HepG2 (cell line): ENCODE data around the gene MARCHF9. TPM values are rescaled to one million over a fixed set of nuclear protein-coding genes. Genes with fewer than 3 reads are reported as not detected.

Experiments used
- ATAC-seq: fragments of 200-7000 bp; cut with Tn5 transposase; 3 replicates; pipeline ENCODE4 v1.9.1; 2020; ENCODE audit warnings: mild to moderate bottlenecking, moderate library complexity
- BruUV-seq: library from RNA; stranded (reverse); fragments of 400-500 nt; replicated peaks from 2 replicates; lab custom pipeline; 2021; lab: Mats Ljungman, UMichigan
- CTCF ChIA-PET: fragments of 300-600 bp; formaldehyde crosslinking; extraction: SDS; loops from one replicate; lab custom pipeline; 2021; ENCODE audit warnings: low total read pairs, inconsistent platforms, low intra/inter-chr PET ratio; lab: Yijun Ruan, JAX
- POLR2A ChIA-PET: fragments of 350-600 bp; sonication (Branson Sonifier 250); formaldehyde crosslinking; loops from one replicate; lab custom pipeline; 2020; ENCODE audit warnings: antibody characterized with exemption, inconsistent platforms; lab: Yijun Ruan, JAX
- DNase-seq: peaks from one replicate; pipeline ENCODE4 v3.0.0-alpha.2; 2015; ENCODE audit warnings: low spot score
- FAIRE-seq: peaks from 3 replicates; lab custom pipeline; 2011; peaks lifted over from hg19 to GRCh38; lab: Jason Lieb, UNC
- H2AFZ ChIP-seq: one replicate; pipeline ENCODE4 v1.6.1; 2011; ENCODE audit warnings: low read length, inconsistent platforms
- H3K27ac ChIP-seq: fragments of 300-600 bp; 3 replicates; pipeline ENCODE4 v1.8.0; 2011; ENCODE audit warnings: mixed run types, mild to moderate bottlenecking, mixed read lengths, low read length, inconsistent platforms; ENCODE audit not compliant: insufficient read depth; ENCODE audit errors: extremely low read length
- H3K27me3 ChIP-seq, 2 experiments: fragments of 200-600 bp in 1 of 2; 2 replicates in 1 of 2; 3 replicates in 1 of 2; pipeline versions ENCODE4 v1.6.0 to v1.8.0; 2011; ENCODE audit warnings: low read length in 2 of 2, mild to moderate bottlenecking in 2 of 2, moderate library complexity in 2 of 2, inconsistent platforms in 1 of 2; ENCODE audit not compliant: insufficient read depth in 2 of 2, control insufficient read depth in 1 of 2
- H3K36me3 ChIP-seq, 2 experiments: fragments of 200-600 bp in 1 of 2; replicated peaks in 1 of 2; 2 replicates in 1 of 2; 3 replicates in 1 of 2; pipeline versions ENCODE4 v1.5.1 to v1.8.0; 2011; ENCODE audit warnings: low read length in 2 of 2, inconsistent platforms in 1 of 2; ENCODE audit not compliant: insufficient read depth in 2 of 2, control insufficient read depth in 1 of 2
- H3K4me1 ChIP-seq: 2 replicates; pipeline ENCODE4 v1.5.1; 2012; ENCODE audit warnings: low read length, inconsistent platforms; ENCODE audit not compliant: insufficient read depth
- H3K4me2 ChIP-seq: 2 replicates; pipeline ENCODE4 v1.6.0; 2011; ENCODE audit warnings: low read depth, low read length, inconsistent platforms
- H3K4me3 ChIP-seq, 3 experiments: fragments of 200-600 bp in 1 of 3; sonication (generic), shearing (Covaris generic) in 1 of 3; replicated peaks in 1 of 3; 2 replicates each; pipeline ENCODE4 v1.5.1; 2011 to 2016; ENCODE audit warnings: low read length in 3 of 3, inconsistent platforms in 2 of 3, low read depth in 2 of 3, mild to moderate bottlenecking in 2 of 3, control low read depth in 1 of 3, mixed read lengths in 1 of 3; ENCODE audit not compliant: insufficient read depth in 1 of 3
- H3K79me2 ChIP-seq: one replicate; pipeline ENCODE4 v1.6.1; 2011; ENCODE audit warnings: low read length, inconsistent platforms; ENCODE audit not compliant: insufficient read depth
- H3K9ac ChIP-seq: 2 replicates; pipeline ENCODE4 v1.6.0; 2011; ENCODE audit warnings: mild to moderate bottlenecking, low read depth, low read length, inconsistent platforms; ENCODE audit not compliant: insufficient read depth
- H3K9me3 ChIP-seq: 2 replicates; pipeline ENCODE4 v1.5.1; 2012; ENCODE audit warnings: mild to moderate bottlenecking, low read length
- H4K20me1 ChIP-seq: 2 replicates; pipeline ENCODE4 v1.6.0; 2011; ENCODE audit warnings: inconsistent platforms, mild to moderate bottlenecking, low read length, moderate library complexity; ENCODE audit not compliant: insufficient read depth
- ATM ChIP-seq: fragments of 450-650 bp; IDR thresholded peaks from 2 replicates; pipeline ENCODE4 v1.7.1; 2017; ENCODE audit warnings: mild to moderate bottlenecking, borderline replicate concordance
- BORCS8-MEF2B ChIP-seq: sonication (generic); formaldehyde crosslinking; IDR thresholded peaks from 2 replicates; pipeline ENCODE4 v1.8.0; 2022; ENCODE audit warnings: mild to moderate bottlenecking, missing genetic modification reagents
- JARID2 ChIP-seq: sonication (generic); formaldehyde crosslinking; IDR thresholded peaks from 2 replicates; pipeline ENCODE4 v1.8.1; 2023; ENCODE audit warnings: missing genetic modification reagents, inconsistent platforms; ENCODE audit not compliant: insufficient replicate concordance
- KMT2A ChIP-seq: sonication (generic); formaldehyde crosslinking; IDR thresholded peaks from 2 replicates; pipeline ENCODE4 v1.4.0; 2020; ENCODE audit warnings: missing genetic modification reagents
- MZF1 ChIP-seq: sonication (generic); formaldehyde crosslinking; IDR thresholded peaks from 2 replicates; pipeline ENCODE4 v1.8.1; 2023; ENCODE audit warnings: mild to moderate bottlenecking, missing genetic modification reagents, borderline replicate concordance
- PAF1 ChIP-seq: IDR thresholded peaks from 2 replicates; pipeline ENCODE4 v1.6.1; 2016; ENCODE audit warnings: missing genetic modification reagents, missing compliant biosample characterization
- ZNF354B ChIP-seq: sonication (generic); formaldehyde crosslinking; IDR thresholded peaks from 2 replicates; pipeline ENCODE4 v1.8.0; 2022; ENCODE audit warnings: mild to moderate bottlenecking, missing genetic modification reagents
- ZNF652 ChIP-seq: IDR thresholded peaks from 2 replicates; pipeline ENCODE4 v1.6.1; 2016; ENCODE audit warnings: low read depth, borderline replicate concordance
- ZSCAN30 ChIP-seq: sonication (generic); formaldehyde crosslinking; IDR thresholded peaks from 2 replicates; pipeline ENCODE4 v1.5.0; 2020; ENCODE audit warnings: mild to moderate bottlenecking, missing genetic modification reagents
- WGBS: methylation state at CpG from one replicate; pipeline ENCODE4 v1.1.6; 2017; ENCODE audit warnings: low lambda C conversion rate; 5-methylcytosine and 5-hydroxymethylcytosine counted together
- in situ Hi-C: cut with HindIII; loops from 2 replicates; pipeline ENCODE4 v1.10.0; 2017; ENCODE audit warnings: low pct_unique_long_range_greater_than_20kb; ENCODE audit not compliant: extremely low pct_ligation_motif_present
- intact Hi-C: fragments of 100-400 bp; cut with micrococcal nuclease; formaldehyde crosslinking; loops from one replicate; pipeline ENCODE4 v1.10.0; 2022; ENCODE audit not compliant: unreplicated experiment
- polyA plus RNA-seq, 8 experiments: library from polyadenylated mRNA; depleted of rRNA in 3 of 8; stranded (reverse) in 7 of 8; unstranded in 1 of 8; fragments of >200 nt; fragmentation: Illumina TruSeq in 4 of 8; extraction: Trizol in 4 of 8; gene quantifications; 2 replicates each; pipeline versions ENCODE4 v1.2.1 to v1.2.3, GENCODE V29; 2011 to 2016; ENCODE audit warnings: low read depth in 4 of 8, missing spikeins in 1 of 8, mixed read lengths in 1 of 8; ENCODE audit not compliant: insufficient read depth in 1 of 8
- total RNA-seq, 5 experiments: library from RNA; depleted of rRNA; stranded (reverse); fragments of >200 nt; fragmentation: Illumina TruSeq; extraction: Trizol; gene quantifications; 2 replicates each; pipeline ENCODE4 v1.2.3, GENCODE V29; 2016; ENCODE audit warnings: low read depth in 1 of 5
- TF ChIP-seq, protein P1 (sequence below): sonication (generic); formaldehyde crosslinking; IDR thresholded peaks from 2 replicates; pipeline ENCODE4 v1.4.0; 2020; ENCODE audit warnings: missing genetic modification reagents, borderline replicate concordance
- TF ChIP-seq, protein P2 (sequence below): sonication (generic); formaldehyde crosslinking; IDR thresholded peaks from 2 replicates; pipeline ENCODE4 v1.4.0; 2020; ENCODE audit warnings: missing genetic modification reagents
- TF ChIP-seq, protein P3 (sequence below): IDR thresholded peaks from 2 replicates; pipeline ENCODE4 v1.6.1; 2016

Gene MARCHF9
- total and polyA plus RNA-seq, 2 of the 13 experiments (the other 11 are each of a cell fraction or from before 2014, with no cell fraction given) = 5.7 to 9.6 TPM

DNA sequence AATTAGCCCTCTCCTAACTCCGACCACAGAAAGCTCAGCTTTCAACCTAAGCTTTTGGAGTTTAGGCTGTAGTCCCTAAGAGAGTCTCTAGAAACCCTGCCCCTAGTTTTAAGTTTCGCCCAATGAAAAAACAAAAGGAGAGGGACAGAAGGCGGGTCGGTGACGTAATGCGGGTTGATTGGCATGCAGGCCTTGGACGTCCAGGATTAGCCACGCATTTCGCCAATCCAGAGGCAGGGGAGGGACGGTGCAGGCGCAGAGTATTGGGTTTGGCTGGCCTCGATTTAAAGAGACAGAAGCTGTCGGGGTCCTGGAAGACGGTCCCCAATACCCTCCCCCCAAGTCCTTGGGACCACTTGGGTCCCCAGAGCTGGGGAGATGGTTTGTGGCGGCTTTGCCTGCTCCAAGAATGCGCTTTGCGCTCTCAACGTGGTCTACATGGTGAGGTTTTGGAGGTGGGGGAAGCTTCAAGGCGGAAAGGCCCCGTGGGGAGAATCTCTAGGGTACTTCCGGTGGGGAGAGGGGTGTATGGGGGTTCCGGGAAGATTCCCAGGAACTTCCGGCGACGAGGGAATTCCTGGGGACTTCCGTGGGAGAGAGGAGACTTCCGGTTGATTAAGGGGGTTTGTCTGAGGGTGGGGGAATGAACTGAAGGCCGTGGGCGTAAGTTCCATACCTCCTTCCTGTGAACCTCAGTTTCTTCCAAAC is 10.0 kb upstream of the MARCHF9 start, which contains the start of gene TSPAN31 (continued):
- TF ChIP-seq, protein P1, sequence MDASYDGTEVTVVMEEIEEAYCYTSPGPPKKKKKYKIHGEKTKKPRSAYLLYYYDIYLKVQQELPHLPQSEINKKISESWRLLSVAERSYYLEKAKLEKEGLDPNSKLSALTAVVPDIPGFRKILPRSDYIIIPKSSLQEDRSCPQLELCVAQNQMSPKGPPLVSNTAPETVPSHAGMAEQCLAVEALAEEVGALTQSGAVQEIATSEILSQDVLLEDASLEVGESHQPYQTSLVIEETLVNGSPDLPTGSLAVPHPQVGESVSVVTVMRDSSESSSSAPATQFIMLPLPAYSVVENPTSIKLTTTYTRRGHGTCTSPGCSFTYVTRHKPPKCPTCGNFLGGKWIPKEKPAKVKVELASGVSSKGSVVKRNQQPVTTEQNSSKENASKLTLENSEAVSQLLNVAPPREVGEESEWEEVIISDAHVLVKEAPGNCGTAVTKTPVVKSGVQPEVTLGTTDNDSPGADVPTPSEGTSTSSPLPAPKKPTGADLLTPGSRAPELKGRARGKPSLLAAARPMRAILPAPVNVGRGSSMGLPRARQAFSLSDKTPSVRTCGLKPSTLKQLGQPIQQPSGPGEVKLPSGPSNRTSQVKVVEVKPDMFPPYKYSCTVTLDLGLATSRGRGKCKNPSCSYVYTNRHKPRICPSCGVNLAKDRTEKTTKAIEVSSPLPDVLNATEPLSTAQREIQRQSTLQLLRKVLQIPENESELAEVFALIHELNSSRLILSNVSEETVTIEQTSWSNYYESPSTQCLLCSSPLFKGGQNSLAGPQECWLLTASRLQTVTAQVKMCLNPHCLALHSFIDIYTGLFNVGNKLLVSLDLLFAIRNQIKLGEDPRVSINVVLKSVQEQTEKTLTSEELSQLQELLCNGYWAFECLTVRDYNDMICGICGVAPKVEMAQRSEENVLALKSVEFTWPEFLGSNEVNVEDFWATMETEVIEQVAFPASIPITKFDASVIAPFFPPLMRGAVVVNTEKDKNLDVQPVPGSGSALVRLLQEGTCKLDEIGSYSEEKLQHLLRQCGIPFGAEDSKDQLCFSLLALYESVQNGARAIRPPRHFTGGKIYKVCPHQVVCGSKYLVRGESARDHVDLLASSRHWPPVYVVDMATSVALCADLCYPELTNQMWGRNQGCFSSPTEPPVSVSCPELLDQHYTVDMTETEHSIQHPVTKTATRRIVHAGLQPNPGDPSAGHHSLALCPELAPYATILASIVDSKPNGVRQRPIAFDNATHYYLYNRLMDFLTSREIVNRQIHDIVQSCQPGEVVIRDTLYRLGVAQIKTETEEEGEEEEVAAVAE (CRISPR knock-in tag) = 0 out of 2 replicates have a peak, but pooled peaks have one; percentile 6
- TF ChIP-seq, all 625 proteins: peak for 122

DNA sequence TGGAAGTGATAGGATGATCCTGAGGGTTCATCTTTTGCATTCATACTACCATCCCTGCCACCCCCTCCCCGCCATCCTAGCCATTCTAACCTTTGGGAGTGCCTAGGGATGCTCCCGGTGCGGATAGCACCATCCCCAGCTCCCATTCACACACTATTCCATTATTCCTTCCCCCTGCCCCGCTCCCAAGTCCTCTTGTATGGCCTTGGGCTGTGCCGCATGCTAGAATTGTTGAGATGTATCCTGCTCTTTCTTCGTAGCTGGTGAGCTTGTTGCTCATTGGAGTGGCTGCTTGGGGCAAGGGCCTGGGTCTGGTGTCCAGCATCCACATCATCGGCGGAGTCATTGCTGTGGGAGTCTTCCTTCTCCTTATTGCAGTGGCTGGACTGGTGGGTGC is 9.4 kb upstream of the MARCHF9 start:
- TSS peak; percentile 72 for BruUV-seq
- no peaks in the 10 kb centered on the region for H4K20me1 ChIP-seq
- H3K36me3 ChIP-seq = peaks cover 6 to 37% of the 10 kb centered on the region in 2 experiments
- peak; percentile 15 for ATAC-seq
- no peak for FAIRE-seq
- peak overlapping the region; percentile 94 for H3K27ac ChIP-seq
- peaks cover 41% of the 10 kb centered on the region for H3K4me1 ChIP-seq
- CTCF ChIA-PET = no interaction called here
- peaks cover 15% of the 10 kb centered on the region for H3K79me2 ChIP-seq
- intact Hi-C loops = no loop called here
- peak overlapping the region; percentile 63 to 80 (median 71) for H3K4me3 ChIP-seq
- peak overlapping the region; percentile 96 for H3K4me2 ChIP-seq
- 74% methylated on average over 8 of the region's 8 CpGs for WGBS
- in situ Hi-C loops = no loop called here
- peak overlapping the region; percentile 94 for H3K9ac ChIP-seq
- POLR2A ChIA-PET = interaction anchor here (0.6 to 2.6 kb wide), 10 partner anchors 9 to 1665 kb away, joined by 3 to 29 read pairs (median 7); partner anchors contain the start of genes DDIT3, EEF1AKMT3 and METTL1
- no peaks in the 10 kb centered on the region for H3K9me3 ChIP-seq
- H2AFZ ChIP-seq = no peak overlapping the region
- DNase-seq = no peak
- peaks cover 0 to 9% of the 10 kb centered on the region in 2 experiments; a peak in 2 of 5 replicates for H3K27me3 ChIP-seq
- TF ChIP-seq KMT2A (CRISPR knock-in tag) = peak; percentile 42; the same call in 1 of the 2 replicates
- TF ChIP-seq, protein P2, sequence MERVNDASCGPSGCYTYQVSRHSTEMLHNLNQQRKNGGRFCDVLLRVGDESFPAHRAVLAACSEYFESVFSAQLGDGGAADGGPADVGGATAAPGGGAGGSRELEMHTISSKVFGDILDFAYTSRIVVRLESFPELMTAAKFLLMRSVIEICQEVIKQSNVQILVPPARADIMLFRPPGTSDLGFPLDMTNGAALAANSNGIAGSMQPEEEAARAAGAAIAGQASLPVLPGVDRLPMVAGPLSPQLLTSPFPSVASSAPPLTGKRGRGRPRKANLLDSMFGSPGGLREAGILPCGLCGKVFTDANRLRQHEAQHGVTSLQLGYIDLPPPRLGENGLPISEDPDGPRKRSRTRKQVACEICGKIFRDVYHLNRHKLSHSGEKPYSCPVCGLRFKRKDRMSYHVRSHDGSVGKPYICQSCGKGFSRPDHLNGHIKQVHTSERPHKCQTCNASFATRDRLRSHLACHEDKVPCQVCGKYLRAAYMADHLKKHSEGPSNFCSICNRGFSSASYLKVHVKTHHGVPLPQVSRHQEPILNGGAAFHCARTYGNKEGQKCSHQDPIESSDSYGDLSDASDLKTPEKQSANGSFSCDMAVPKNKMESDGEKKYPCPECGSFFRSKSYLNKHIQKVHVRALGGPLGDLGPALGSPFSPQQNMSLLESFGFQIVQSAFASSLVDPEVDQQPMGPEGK (CRISPR knock-in tag) = peak; percentile 2; the same call in 1 of the 2 replicates
- no peak for TF ChIP-seq MZF1 (CRISPR knock-in tag)
- TF ChIP-seq PAF1 (CRISPR knock-in tag) = peak; percentile 74; the same call in 1 of the 2 replicates
- no peak for TF ChIP-seq ZNF652 (CRISPR knock-in tag)
- peak; percentile 69; the same call in 1 of the 2 replicates for TF ChIP-seq ZNF354B
- TF ChIP-seq, protein P3, sequence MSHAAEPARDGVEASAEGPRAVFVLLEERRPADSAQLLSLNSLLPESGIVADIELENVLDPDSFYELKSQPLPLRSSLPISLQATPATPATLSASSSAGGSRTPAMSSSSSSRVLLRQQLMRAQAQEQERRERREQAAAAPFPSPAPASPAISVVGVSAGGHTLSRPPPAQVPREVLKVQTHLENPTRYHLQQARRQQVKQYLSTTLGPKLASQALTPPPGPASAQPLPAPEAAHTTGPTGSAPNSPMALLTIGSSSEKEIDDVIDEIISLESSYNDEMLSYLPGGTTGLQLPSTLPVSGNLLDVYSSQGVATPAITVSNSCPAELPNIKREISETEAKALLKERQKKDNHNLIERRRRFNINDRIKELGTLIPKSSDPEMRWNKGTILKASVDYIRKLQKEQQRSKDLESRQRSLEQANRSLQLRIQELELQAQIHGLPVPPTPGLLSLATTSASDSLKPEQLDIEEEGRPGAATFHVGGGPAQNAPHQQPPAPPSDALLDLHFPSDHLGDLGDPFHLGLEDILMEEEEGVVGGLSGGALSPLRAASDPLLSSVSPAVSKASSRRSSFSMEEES (CRISPR knock-in tag) = 0 out of 2 replicates have a peak, but pooled peaks have one; percentile 2
- no peak for TF ChIP-seq ZSCAN30 (CRISPR knock-in tag)
- no peak for TF ChIP-seq ATM
- no peak for TF ChIP-seq JARID2 (CRISPR knock-in tag)
- peak; percentile 38; the same call in 1 of the 2 replicates for TF ChIP-seq BORCS8-MEF2B (CRISPR knock-in tag)
